Measurements from ENCODE around the gene DEFB131B. TPM values are rescaled to one million over a fixed set of nuclear protein-coding genes. Genes with fewer than 3 reads are reported as not detected.

The DEFB131B gene
- polyA plus RNA-seq, 1 donor (not counting 4 experiments of a cell fraction or from before 2014, with no cell fraction given): not detected

- peaks cover 9% of the 10 kb centered on the region for H3K4me1 ChIP-seq (ENCODE audit: control insufficient read depth, extremely low read depth, insufficient read depth, low read length)
- no peaks in the 10 kb centered on the region for H3K9me3 ChIP-seq (ENCODE audit: control insufficient read depth, low read depth, low read length)
- DNase-seq (ENCODE audit: low read depth, low spot score): peak; percentile 66
- H3K9me1 ChIP-seq (ENCODE audit: control insufficient read depth, extremely low read depth, insufficient read depth, low read length): no peaks in the 10 kb centered on the region
- H3K27ac ChIP-seq (ENCODE audit: control insufficient read depth, insufficient read depth, low read length): peak within 1 kb of the TSS; percentile 91
- no peaks in the 10 kb centered on the region for H4K20me1 ChIP-seq (ENCODE audit: control insufficient read depth, extremely low read depth, insufficient read depth, low read length)
- no peaks in the 10 kb centered on the region for H3K27me3 ChIP-seq (ENCODE audit: control insufficient read depth, extremely low read depth, insufficient read depth, low read length)
- peak within 1 kb of the TSS; percentile 78 to 99 (median 97) for H3K4me3 ChIP-seq (ENCODE audit: control insufficient read depth in 2 of 3, extremely low read depth in 1 of 3, insufficient read depth in 2 of 3, low read depth in 1 of 3, low read length in 3 of 3)
- FAIRE-seq: no peak
- peak within 1 kb of the TSS; percentile 87 for H2AFZ ChIP-seq (ENCODE audit: control insufficient read depth, low read length)
- peaks cover 55% of the 10 kb centered on the region for H3K79me2 ChIP-seq (ENCODE audit: control insufficient read depth, insufficient read depth, low read length)
- H3K4me2 ChIP-seq (ENCODE audit: control insufficient read depth, extremely low read depth, insufficient read depth, low read depth, low read length): peak within 1 kb of the TSS; percentile 93
- no peaks in the 10 kb centered on the region for H3K36me3 ChIP-seq (ENCODE audit: control insufficient read depth in 2 of 2, extremely low read depth in 1 of 2, insufficient read depth in 2 of 2, low read length in 2 of 2)
- dilution Hi-C loops (cut with MboI; ENCODE audit: extremely low pct_ligation_motif_present, low sequenced_read_pairs): no loop called here
- H3K9ac ChIP-seq (ENCODE audit: control insufficient read depth, extremely low read depth, insufficient read depth, low read length): peak within 1 kb of the TSS; percentile 82
- no peak for TF ChIP-seq CTCF (optimal IDR thresholded peaks at IDR 0.05 in 1 of 3, IDR thresholded peaks at IDR 0.05 in 1 of 3, conservative IDR thresholded peaks at IDR 0.05 in 1 of 3; ENCODE audit: extremely low read depth in 1 of 3, insufficient read depth in 2 of 3, low read length in 3 of 3)
- TF ChIP-seq EZH2 (IDR thresholded peaks at IDR 0.05; ENCODE audit: low read length): no peak
Measured at GRCh38 chr11:71928737-71929443, 50.6 kb downstream of the DEFB131B start, which contains the start of gene RNF121. Gene RNF121, plus strand, starts transcription at chr11:71929046. Its CDS starts 16 bp downstream, at chr11:71929062.

GRCh38 chr11:71929491-71929890 is 51.2 kb downstream of the DEFB131B start:
- no peak for DNase-seq (ENCODE audit: low read depth, low spot score)
- Histone ChIP-seq H2AFZ (ENCODE audit: control insufficient read depth, low read length) (no peak overlapping the region), H3K27me3 (ENCODE audit: control insufficient read depth, extremely low read depth, insufficient read depth, low read length) (no peaks in the 10 kb centered on the region), H3K36me3 (ENCODE audit: control insufficient read depth in 2 of 2, extremely low read depth in 1 of 2, insufficient read depth in 2 of 2, low read length in 2 of 2) (no peaks in the 10 kb centered on the region), H3K4me3 (ENCODE audit: control insufficient read depth in 2 of 3, extremely low read depth in 1 of 3, insufficient read depth in 2 of 3, low read depth in 1 of 3, low read length in 3 of 3) (peak overlapping the region; percentile 78 to 99 (median 97)), H3K4me2 (ENCODE audit: control insufficient read depth, extremely low read depth, insufficient read depth, low read depth, low read length) (peak overlapping the region; percentile 93), H3K9me3 (ENCODE audit: control insufficient read depth, low read depth, low read length) (no peaks in the 10 kb centered on the region), H3K9ac (ENCODE audit: control insufficient read depth, extremely low read depth, insufficient read depth, low read length) (peak overlapping the region; percentile 82), H3K79me2 (ENCODE audit: control insufficient read depth, insufficient read depth, low read length) (peaks cover 60% of the 10 kb centered on the region), H4K20me1 (ENCODE audit: control insufficient read depth, extremely low read depth, insufficient read depth, low read length) (no peaks in the 10 kb centered on the region), H3K4me1 (ENCODE audit: control insufficient read depth, extremely low read depth, insufficient read depth, low read length) (peaks cover 9% of the 10 kb centered on the region), H3K27ac (ENCODE audit: control insufficient read depth, insufficient read depth, low read length) (peak overlapping the region; percentile 91), H3K9me1 (ENCODE audit: control insufficient read depth, extremely low read depth, insufficient read depth, low read length) (no peaks in the 10 kb centered on the region)
- TF ChIP-seq EZH2 (IDR thresholded peaks at IDR 0.05; ENCODE audit: low read length): no peak
- TF ChIP-seq CTCF (optimal IDR thresholded peaks at IDR 0.05 in 1 of 3, IDR thresholded peaks at IDR 0.05 in 1 of 3, conservative IDR thresholded peaks at IDR 0.05 in 1 of 3; ENCODE audit: extremely low read depth in 1 of 3, insufficient read depth in 2 of 3, low read length in 3 of 3): no peak
- dilution Hi-C loops (cut with MboI; ENCODE audit: extremely low pct_ligation_motif_present, low sequenced_read_pairs): no loop called here
- FAIRE-seq: no peak
